ENCODE results near the gene ECHDC1. TPM values are rescaled to one million over a fixed set of nuclear protein-coding genes. Genes with fewer than 3 reads are reported as not detected.
"Not testable (repeated sequence)": the region's sequence is repeated elsewhere in the genome, so short reads cannot be mapped to it uniquely, and the experiment has no call there.

Gene ECHDC1
- total and polyA plus RNA-seq, 2 of the 4 experiments (the other 2 are of a cell fraction), result 33.1 to 40.3 TPM

DNA sequence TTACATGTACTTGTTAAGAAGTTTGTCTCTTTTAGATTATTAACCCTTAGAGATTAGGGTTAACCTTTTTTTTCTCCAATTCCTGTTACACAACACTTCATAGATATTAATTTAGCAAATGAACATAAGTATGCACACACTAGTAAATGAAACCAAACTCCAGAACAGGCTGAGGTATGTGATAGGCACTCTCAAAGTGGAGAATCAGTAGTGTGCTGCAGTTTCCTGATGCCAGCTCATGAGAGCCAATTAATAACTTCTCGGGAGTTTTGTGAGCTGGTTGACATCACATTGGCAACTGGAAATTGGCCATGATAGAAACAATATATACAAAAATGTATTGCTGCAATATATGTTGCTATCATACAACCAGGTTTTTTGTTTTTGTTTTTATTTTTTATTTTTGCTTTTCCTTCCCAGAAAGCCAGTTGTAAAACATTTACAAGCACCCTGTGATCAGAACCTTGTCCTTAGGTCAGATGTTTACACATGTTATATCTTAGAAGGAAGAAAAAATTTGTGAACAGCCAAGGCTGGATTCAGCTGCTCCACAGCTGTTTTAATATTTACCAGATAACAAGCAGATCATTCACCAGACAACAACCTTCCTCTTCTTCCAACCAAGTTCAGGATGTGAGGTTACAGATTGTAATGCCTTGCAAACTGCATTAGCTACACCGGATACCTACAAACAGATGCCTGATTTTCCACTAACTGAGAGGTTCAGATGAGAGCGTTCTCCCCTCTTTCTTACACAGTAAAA is 42.4 kb upstream of the ECHDC1 start:
- Histone ChIP-seq H2BK15ac (ENCODE audit: low read depth, low read length) (no peak overlapping the region), H3K79me1 (ENCODE audit: low read depth in 1 of 2, low read length in 2 of 2) (no peaks in the 10 kb centered on the region), H3K4me2 (ENCODE audit: low read depth, low read length) (no peak overlapping the region; the same call in 1 of the 2 replicates), H4K20me1 (ENCODE audit: insufficient read depth, low read length) (no peaks in the 10 kb centered on the region), H3K36me3 (ENCODE audit: control insufficient read depth, insufficient read depth, low read length) (no peaks in the 10 kb centered on the region), H3K27me3 (ENCODE audit: control insufficient read depth, insufficient read depth, low read length) (no peaks in the 10 kb centered on the region), H2BK20ac (ENCODE audit: low read depth, low read length) (no peak overlapping the region), H2AFZ (replicated peaks; ENCODE audit: low read length, poor library complexity) (no peak overlapping the region), H4K5ac (ENCODE audit: low read depth, low read length) (no peak overlapping the region), H3K27ac (ENCODE audit: insufficient read depth, low read length) (peak overlapping the region; percentile 59; the same call in 1 of the 2 replicates), H2BK120ac (ENCODE audit: low read depth, low read length) (no peak overlapping the region), H3K23ac (ENCODE audit: low read depth, low read length) (no peak overlapping the region), H3K18ac (ENCODE audit: low read depth, low read length) (peak overlapping the region; percentile 39; the same call in 1 of the 2 replicates), H3K9me3 (ENCODE audit: control insufficient read depth, insufficient read depth, low read length) (no peaks in the 10 kb centered on the region), H3K4me1 (ENCODE audit: control insufficient read depth, insufficient read depth, low read length) (peaks cover 3% of the 10 kb centered on the region; the same call in 1 of the 2 replicates), H3K9me1 (ENCODE audit: insufficient read depth, low read length) (no peaks in the 10 kb centered on the region), H2AK9ac (replicated peaks; ENCODE audit: low read depth, low read length, poor library complexity) (no peak overlapping the region), H3K9ac (ENCODE audit: low read depth, low read length) (no peak overlapping the region), H2AK5ac (ENCODE audit: low read depth, low read length) (no peak overlapping the region), H4K91ac (ENCODE audit: insufficient read depth, low read depth, low read length) (no peak overlapping the region), H2BK5ac (ENCODE audit: low read depth, low read length, poor library complexity, severe bottlenecking) (no peak overlapping the region), H3K4ac (ENCODE audit: low read depth, low read length) (no peak overlapping the region), H3K56ac (ENCODE audit: extremely low read depth, insufficient read depth, low read length) (no peak overlapping the region), H3K4me3 (ENCODE audit: insufficient read depth, low read depth, low read length) (no peak overlapping the region), H4K8ac (ENCODE audit: low read depth in 2 of 2, low read length in 2 of 2) (no peak overlapping the region), H3K14ac (replicated peaks; ENCODE audit: low read depth, low read length) (no peak overlapping the region)
- POLR2A ChIA-PET (ENCODE audit: unreplicated experiment), result no interaction called here
- intact Hi-C loops (cut with micrococcal nuclease) (no loop called here), in situ Hi-C loops (cut with MboI; ENCODE audit: low sequenced_read_pairs) (no loop called here), dilution Hi-C loops (cut with HindIII; ENCODE audit: low sequenced_read_pairs, unreplicated experiment) (no loop called here)
- no TSS peak for BruUV-seq (replicated peaks)
- TF ChIP-seq RCOR1 (IDR thresholded peaks at IDR 0.05; ENCODE audit: insufficient replicate concordance, low read length) (no peak), FOS (IDR thresholded peaks at IDR 0.05; ENCODE audit: low read depth, low read length) (no peak)
- CTCF ChIA-PET, result interaction anchor here (0.6 kb wide), 1 partner anchor 37 kb away, joined by 3 read pairs; no protein-coding TSS in a partner anchor
- WGBS, 2 experiments (ENCODE audit: extremely low coverage in 2 of 2, insufficient read length in 1 of 2), result no CpG with 5 or more reads among the region's 3 CpGs
- DNase-seq (peak; percentile 27), ATAC-seq (ENCODE audit: low read depth) (peak; percentile 53)

DNA sequence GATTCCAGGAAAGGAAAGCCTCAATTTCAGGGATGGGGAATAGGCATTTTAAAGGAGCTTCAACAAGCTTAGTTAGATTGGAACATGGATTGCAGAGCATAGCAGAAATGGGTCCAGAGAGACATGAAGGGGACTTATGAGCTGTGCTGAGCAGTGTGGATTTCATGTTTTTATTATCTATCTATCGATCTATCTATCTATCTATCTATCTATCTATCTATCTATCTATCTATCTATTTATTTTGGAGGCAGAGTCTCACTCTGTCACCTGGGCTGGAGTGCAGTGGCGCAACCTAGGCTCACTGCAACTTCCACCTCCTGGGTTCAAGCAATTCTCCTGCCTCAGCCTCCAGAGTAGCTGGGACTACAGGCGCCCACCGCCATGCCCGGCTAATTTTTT is 41.4 kb upstream of the ECHDC1 start:
- H3K23ac ChIP-seq (ENCODE audit: low read depth, low read length); H4K5ac ChIP-seq (ENCODE audit: low read depth, low read length); H4K8ac ChIP-seq (ENCODE audit: low read depth in 2 of 2, low read length in 2 of 2); H3K4ac ChIP-seq (ENCODE audit: low read depth, low read length); H2BK120ac ChIP-seq (ENCODE audit: low read depth, low read length); H2AFZ ChIP-seq (replicated peaks; ENCODE audit: low read length, poor library complexity); H3K9me1 ChIP-seq (ENCODE audit: insufficient read depth, low read length); H4K20me1 ChIP-seq (ENCODE audit: insufficient read depth, low read length); H3K4me3 ChIP-seq (ENCODE audit: insufficient read depth, low read depth, low read length); H3K14ac ChIP-seq (replicated peaks; ENCODE audit: low read depth, low read length); H3K27me3 ChIP-seq (ENCODE audit: control insufficient read depth, insufficient read depth, low read length); intact Hi-C loops (cut with micrococcal nuclease); H2BK20ac ChIP-seq (ENCODE audit: low read depth, low read length); in situ Hi-C loops (cut with MboI; ENCODE audit: low sequenced_read_pairs); H3K27ac ChIP-seq (ENCODE audit: insufficient read depth, low read length); ATAC-seq (ENCODE audit: low read depth); dilution Hi-C loops (cut with HindIII; ENCODE audit: low sequenced_read_pairs, unreplicated experiment); H2BK15ac ChIP-seq (ENCODE audit: low read depth, low read length); H3K79me1 ChIP-seq (ENCODE audit: low read depth in 1 of 2, low read length in 2 of 2); DNase-seq; H3K18ac ChIP-seq (ENCODE audit: low read depth, low read length); H3K9ac ChIP-seq (ENCODE audit: low read depth, low read length); H3K9me3 ChIP-seq (ENCODE audit: control insufficient read depth, insufficient read depth, low read length); H3K4me2 ChIP-seq (ENCODE audit: low read depth, low read length); H4K91ac ChIP-seq (ENCODE audit: insufficient read depth, low read depth, low read length); CTCF ChIA-PET; POLR2A ChIA-PET (ENCODE audit: unreplicated experiment); H3K36me3 ChIP-seq (ENCODE audit: control insufficient read depth, insufficient read depth, low read length); H3K4me1 ChIP-seq (ENCODE audit: control insufficient read depth, insufficient read depth, low read length); H2AK9ac ChIP-seq (replicated peaks; ENCODE audit: low read depth, low read length, poor library complexity); H2AK5ac ChIP-seq (ENCODE audit: low read depth, low read length); H3K56ac ChIP-seq (ENCODE audit: extremely low read depth, insufficient read depth, low read length); H2BK5ac ChIP-seq (ENCODE audit: low read depth, low read length, poor library complexity, severe bottlenecking); BruUV-seq (replicated peaks): not testable (repeated sequence)
- WGBS, 2 experiments (ENCODE audit: extremely low coverage in 2 of 2, insufficient read length in 1 of 2), result no CpG with 5 or more reads among the region's 5 CpGs

All from IMR-90 (cell line).